HepG2 (cell line): ENCODE measurements around the gene PANK4. TPM values are rescaled to one million over a fixed set of nuclear protein-coding genes. Genes with fewer than 3 reads are reported as not detected.
A peak's percentile ranks its signal among the peaks of the same experiment; 100 is the strongest.

Experiments
- ATAC-seq: fragments of 200-7000 bp; cut with Tn5 transposase; 3 replicates; pipeline ENCODE4 v1.9.1; 2020; ENCODE audit warnings: mild to moderate bottlenecking, moderate library complexity
- BruUV-seq: library from RNA; stranded (reverse); fragments of 400-500 nt; replicated peaks from 2 replicates; lab custom pipeline; 2021; lab: Mats Ljungman, UMichigan
- CTCF ChIA-PET: fragments of 300-600 bp; formaldehyde crosslinking; extraction: SDS; loops from one replicate; lab custom pipeline; 2021; ENCODE audit warnings: low total read pairs, inconsistent platforms, low intra/inter-chr PET ratio; lab: Yijun Ruan, JAX
- POLR2A ChIA-PET: fragments of 350-600 bp; sonication (Branson Sonifier 250); formaldehyde crosslinking; loops from one replicate; lab custom pipeline; 2020; ENCODE audit warnings: antibody characterized with exemption, inconsistent platforms; lab: Yijun Ruan, JAX
- DNase-seq: peaks from one replicate; pipeline ENCODE4 v3.0.0-alpha.2; 2015; ENCODE audit warnings: low spot score
- FAIRE-seq: peaks from 3 replicates; lab custom pipeline; 2011; peaks lifted over from hg19 to GRCh38; lab: Jason Lieb, UNC
- H2AFZ ChIP-seq: one replicate; pipeline ENCODE4 v1.6.1; 2011; ENCODE audit warnings: low read length, inconsistent platforms
- H3K27ac ChIP-seq: fragments of 300-600 bp; 3 replicates; pipeline ENCODE4 v1.8.0; 2011; ENCODE audit warnings: mixed run types, mild to moderate bottlenecking, mixed read lengths, low read length, inconsistent platforms; ENCODE audit not compliant: insufficient read depth; ENCODE audit errors: extremely low read length
- H3K27me3 ChIP-seq, 2 experiments: fragments of 200-600 bp in 1 of 2; 2 replicates in 1 of 2; 3 replicates in 1 of 2; pipeline versions ENCODE4 v1.6.0 to v1.8.0; 2011; ENCODE audit warnings: low read length in 2 of 2, mild to moderate bottlenecking in 2 of 2, moderate library complexity in 2 of 2, inconsistent platforms in 1 of 2; ENCODE audit not compliant: insufficient read depth in 2 of 2, control insufficient read depth in 1 of 2
- H3K36me3 ChIP-seq, 2 experiments: fragments of 200-600 bp in 1 of 2; replicated peaks in 1 of 2; 2 replicates in 1 of 2; 3 replicates in 1 of 2; pipeline versions ENCODE4 v1.5.1 to v1.8.0; 2011; ENCODE audit warnings: low read length in 2 of 2, inconsistent platforms in 1 of 2; ENCODE audit not compliant: insufficient read depth in 2 of 2, control insufficient read depth in 1 of 2
- H3K4me1 ChIP-seq: 2 replicates; pipeline ENCODE4 v1.5.1; 2012; ENCODE audit warnings: low read length, inconsistent platforms; ENCODE audit not compliant: insufficient read depth
- H3K4me2 ChIP-seq: 2 replicates; pipeline ENCODE4 v1.6.0; 2011; ENCODE audit warnings: low read depth, low read length, inconsistent platforms
- H3K4me3 ChIP-seq, 3 experiments: fragments of 200-600 bp in 1 of 3; sonication (generic), shearing (Covaris generic) in 1 of 3; replicated peaks in 1 of 3; 2 replicates each; pipeline ENCODE4 v1.5.1; 2011 to 2016; ENCODE audit warnings: low read length in 3 of 3, inconsistent platforms in 2 of 3, low read depth in 2 of 3, mild to moderate bottlenecking in 2 of 3, control low read depth in 1 of 3, mixed read lengths in 1 of 3; ENCODE audit not compliant: insufficient read depth in 1 of 3
- H3K79me2 ChIP-seq: one replicate; pipeline ENCODE4 v1.6.1; 2011; ENCODE audit warnings: low read length, inconsistent platforms; ENCODE audit not compliant: insufficient read depth
- H3K9ac ChIP-seq: 2 replicates; pipeline ENCODE4 v1.6.0; 2011; ENCODE audit warnings: mild to moderate bottlenecking, low read depth, low read length, inconsistent platforms; ENCODE audit not compliant: insufficient read depth
- H3K9me3 ChIP-seq: 2 replicates; pipeline ENCODE4 v1.5.1; 2012; ENCODE audit warnings: mild to moderate bottlenecking, low read length
- H4K20me1 ChIP-seq: 2 replicates; pipeline ENCODE4 v1.6.0; 2011; ENCODE audit warnings: inconsistent platforms, mild to moderate bottlenecking, low read length, moderate library complexity; ENCODE audit not compliant: insufficient read depth
- ESRRA ChIP-seq: sonication (generic); formaldehyde crosslinking; IDR thresholded peaks from 2 replicates; pipeline ENCODE4 v1.5.1; 2020; ENCODE audit warnings: mild to moderate bottlenecking, low read depth, missing genetic modification reagents
- HOXD1 ChIP-seq: sonication (generic); formaldehyde crosslinking; IDR thresholded peaks from 2 replicates; pipeline ENCODE4 v1.5.0; 2020; ENCODE audit warnings: missing genetic modification reagents
- SOX13 ChIP-seq, 3 experiments: fragments of 450-650 bp in 1 of 3; sonication (generic) in 1 of 3; formaldehyde crosslinking in 1 of 3; IDR thresholded peaks in 2 of 3; conservative IDR thresholded peaks in 1 of 3; 2 replicates each; pipeline versions ENCODE4 v1.5.0 to v1.6.1; 2016 to 2020; ENCODE audit warnings: antibody characterized with exemption in 1 of 3, mild to moderate bottlenecking in 1 of 3, missing compliant biosample characterization in 1 of 3, missing genetic modification reagents in 1 of 3, moderate library complexity in 1 of 3
- ZNF235 ChIP-seq: sonication (generic); formaldehyde crosslinking; IDR thresholded peaks from 2 replicates; pipeline ENCODE4 v1.8.1; 2023; ENCODE audit warnings: mild to moderate bottlenecking, missing genetic modification reagents, borderline replicate concordance
- ZNF326 ChIP-seq: sonication (generic); formaldehyde crosslinking; IDR thresholded peaks from 2 replicates; pipeline ENCODE4 v1.4.0; 2020; ENCODE audit warnings: missing genetic modification reagents, borderline replicate concordance
- ZNF329 ChIP-seq: sonication (generic); formaldehyde crosslinking; IDR thresholded peaks from 2 replicates; pipeline ENCODE4 v1.9.0; 2021; ENCODE audit warnings: low read depth, mild to moderate bottlenecking, missing genetic modification reagents
- ZNF761 ChIP-seq: sonication (generic); formaldehyde crosslinking; conservative IDR thresholded peaks from 2 replicates; pipeline ENCODE4 v1.4.0; 2020; ENCODE audit warnings: mild to moderate bottlenecking, missing genetic modification reagents
- ZNF788 ChIP-seq: sonication (generic); formaldehyde crosslinking; IDR thresholded peaks from 2 replicates; pipeline ENCODE4 v1.5.0; 2020; ENCODE audit warnings: mild to moderate bottlenecking, missing genetic modification reagents, borderline replicate concordance
- WGBS: methylation state at CpG from one replicate; pipeline ENCODE4 v1.1.6; 2017; ENCODE audit warnings: low lambda C conversion rate; 5-methylcytosine and 5-hydroxymethylcytosine counted together
- in situ Hi-C: cut with HindIII; loops from 2 replicates; pipeline ENCODE4 v1.10.0; 2017; ENCODE audit warnings: low pct_unique_long_range_greater_than_20kb; ENCODE audit not compliant: extremely low pct_ligation_motif_present
- intact Hi-C: fragments of 100-400 bp; cut with micrococcal nuclease; formaldehyde crosslinking; loops from one replicate; pipeline ENCODE4 v1.10.0; 2022; ENCODE audit not compliant: unreplicated experiment
- polyA plus RNA-seq, 8 experiments: library from polyadenylated mRNA; depleted of rRNA in 3 of 8; stranded (reverse) in 7 of 8; unstranded in 1 of 8; fragments of >200 nt; fragmentation: Illumina TruSeq in 4 of 8; extraction: Trizol in 4 of 8; gene quantifications; 2 replicates each; pipeline versions ENCODE4 v1.2.1 to v1.2.3, GENCODE V29; 2011 to 2016; ENCODE audit warnings: low read depth in 4 of 8, missing spikeins in 1 of 8, mixed read lengths in 1 of 8; ENCODE audit not compliant: insufficient read depth in 1 of 8
- total RNA-seq, 5 experiments: library from RNA; depleted of rRNA; stranded (reverse); fragments of >200 nt; fragmentation: Illumina TruSeq; extraction: Trizol; gene quantifications; 2 replicates each; pipeline ENCODE4 v1.2.3, GENCODE V29; 2016; ENCODE audit warnings: low read depth in 1 of 5
- TF ChIP-seq, protein P1 (sequence below): sonication (generic); formaldehyde crosslinking; IDR thresholded peaks from 2 replicates; pipeline ENCODE4 v1.8.1; 2023; ENCODE audit warnings: missing genetic modification reagents, mild to moderate bottlenecking, borderline replicate concordance
- TF ChIP-seq, protein P2 (sequence below): sonication (generic); IDR thresholded peaks from 2 replicates; pipeline ENCODE4 v1.6.1; 2016; ENCODE audit warnings: low read depth, borderline replicate concordance
- TF ChIP-seq, protein P3 (sequence below): sonication (generic); formaldehyde crosslinking; IDR thresholded peaks from 2 replicates; pipeline ENCODE4 v1.5.1; 2020; ENCODE audit warnings: mild to moderate bottlenecking, missing genetic modification reagents, moderate library complexity

The PANK4 gene
- total and polyA plus RNA-seq, 2 of the 13 experiments (the other 11 are each of a cell fraction or from before 2014, with no cell fraction given), result 17.4 to 19.3 TPM

DNA sequence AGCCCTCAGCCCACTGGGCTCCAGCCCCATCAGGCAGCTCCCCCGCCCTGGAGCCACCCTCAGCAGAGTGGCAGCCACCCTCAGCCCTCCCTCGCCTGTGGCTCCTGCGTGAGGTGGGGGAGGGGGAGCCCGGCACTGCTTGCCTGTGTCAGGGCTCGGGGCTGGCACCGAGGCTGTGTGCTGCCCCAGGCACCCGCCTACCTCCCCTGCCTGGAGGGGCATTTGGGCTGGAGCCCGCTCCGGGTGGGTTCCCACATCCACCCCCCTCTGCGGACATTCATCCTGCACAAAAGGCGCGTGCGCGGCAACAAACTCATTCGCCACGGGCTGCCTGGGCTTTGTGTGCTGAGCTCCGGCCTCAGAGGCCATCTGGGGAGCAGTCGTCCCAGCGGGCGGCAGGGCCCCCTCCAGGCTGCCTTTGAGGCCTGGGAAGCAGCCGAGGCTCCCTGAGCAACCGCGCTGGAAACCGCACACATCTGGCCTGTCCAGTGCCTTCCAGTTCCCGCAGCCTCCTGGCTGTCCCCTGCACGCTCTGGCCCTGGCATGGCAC lies 17.2 kb upstream of the PANK4 start (continued):
- TF ChIP-seq HOXD1 (CRISPR knock-in tag) (no peak; the same call in 1 of the 2 replicates), ESRRA (CRISPR knock-in tag) (no peak), ZNF235 (CRISPR knock-in tag) (no peak), ZNF326 (CRISPR knock-in tag) (no peak), SOX13 (IDR thresholded peaks at IDR 0.05) (no peak), SOX13 (CRISPR knock-in tag; conservative IDR thresholded peaks at IDR 0.05 in 1 of 2, IDR thresholded peaks at IDR 0.05 in 1 of 2) (no peak), ZNF761 (CRISPR knock-in tag) (peak; percentile 68; the same call in 1 of the 2 replicates), ZNF329 (CRISPR knock-in tag) (no peak)
- TF ChIP-seq, protein P1, sequence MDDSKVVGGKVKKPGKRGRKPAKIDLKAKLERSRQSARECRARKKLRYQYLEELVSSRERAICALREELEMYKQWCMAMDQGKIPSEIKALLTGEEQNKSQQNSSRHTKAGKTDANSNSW, result no peak
- TF ChIP-seq, protein P2, sequence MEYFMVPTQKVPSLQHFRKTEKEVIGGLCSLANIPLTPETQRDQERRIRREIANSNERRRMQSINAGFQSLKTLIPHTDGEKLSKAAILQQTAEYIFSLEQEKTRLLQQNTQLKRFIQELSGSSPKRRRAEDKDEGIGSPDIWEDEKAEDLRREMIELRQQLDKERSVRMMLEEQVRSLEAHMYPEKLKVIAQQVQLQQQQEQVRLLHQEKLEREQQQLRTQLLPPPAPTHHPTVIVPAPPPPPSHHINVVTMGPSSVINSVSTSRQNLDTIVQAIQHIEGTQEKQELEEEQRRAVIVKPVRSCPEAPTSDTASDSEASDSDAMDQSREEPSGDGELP, result no peak
- TF ChIP-seq, all 625 proteins: peak for 43

DNA sequence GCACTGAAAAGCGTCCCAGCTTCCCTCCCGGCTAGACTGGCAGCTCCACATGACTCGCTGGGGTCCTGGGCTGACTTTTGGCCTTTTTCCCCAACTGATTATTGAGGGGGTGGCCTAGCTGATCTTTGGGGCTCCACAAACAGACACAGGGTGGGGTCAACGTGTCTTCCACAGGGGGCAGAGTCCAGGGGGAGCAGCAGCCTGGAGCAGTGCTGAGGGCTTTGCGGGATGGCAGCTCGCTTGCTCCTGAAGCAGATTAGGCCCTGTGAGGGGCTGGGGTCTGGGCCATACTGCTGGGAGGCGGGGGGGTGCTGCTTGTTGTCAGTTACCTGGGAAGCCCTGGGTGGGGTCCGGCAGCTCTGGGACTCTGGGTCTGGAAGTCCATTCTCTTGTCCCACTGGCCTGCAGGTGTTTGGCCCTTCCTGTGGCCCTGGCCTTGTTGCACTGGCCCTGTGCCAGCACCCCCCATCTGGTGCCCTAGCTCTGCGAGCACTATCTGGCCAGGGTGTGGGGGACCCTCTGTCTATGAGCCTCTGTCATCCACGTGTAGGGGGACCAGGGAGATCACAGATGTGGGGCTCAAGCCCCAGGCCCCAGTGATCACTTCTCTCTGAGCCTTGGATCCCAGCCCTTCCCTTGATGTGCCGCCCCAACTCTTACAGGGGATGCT lies 16.0 kb upstream of the PANK4 start:
- CTCF ChIA-PET, result no interaction called here
- intact Hi-C loops, result no loop called here
- no peak for TF ChIP-seq ZNF788
- TF ChIP-seq, protein P3, sequence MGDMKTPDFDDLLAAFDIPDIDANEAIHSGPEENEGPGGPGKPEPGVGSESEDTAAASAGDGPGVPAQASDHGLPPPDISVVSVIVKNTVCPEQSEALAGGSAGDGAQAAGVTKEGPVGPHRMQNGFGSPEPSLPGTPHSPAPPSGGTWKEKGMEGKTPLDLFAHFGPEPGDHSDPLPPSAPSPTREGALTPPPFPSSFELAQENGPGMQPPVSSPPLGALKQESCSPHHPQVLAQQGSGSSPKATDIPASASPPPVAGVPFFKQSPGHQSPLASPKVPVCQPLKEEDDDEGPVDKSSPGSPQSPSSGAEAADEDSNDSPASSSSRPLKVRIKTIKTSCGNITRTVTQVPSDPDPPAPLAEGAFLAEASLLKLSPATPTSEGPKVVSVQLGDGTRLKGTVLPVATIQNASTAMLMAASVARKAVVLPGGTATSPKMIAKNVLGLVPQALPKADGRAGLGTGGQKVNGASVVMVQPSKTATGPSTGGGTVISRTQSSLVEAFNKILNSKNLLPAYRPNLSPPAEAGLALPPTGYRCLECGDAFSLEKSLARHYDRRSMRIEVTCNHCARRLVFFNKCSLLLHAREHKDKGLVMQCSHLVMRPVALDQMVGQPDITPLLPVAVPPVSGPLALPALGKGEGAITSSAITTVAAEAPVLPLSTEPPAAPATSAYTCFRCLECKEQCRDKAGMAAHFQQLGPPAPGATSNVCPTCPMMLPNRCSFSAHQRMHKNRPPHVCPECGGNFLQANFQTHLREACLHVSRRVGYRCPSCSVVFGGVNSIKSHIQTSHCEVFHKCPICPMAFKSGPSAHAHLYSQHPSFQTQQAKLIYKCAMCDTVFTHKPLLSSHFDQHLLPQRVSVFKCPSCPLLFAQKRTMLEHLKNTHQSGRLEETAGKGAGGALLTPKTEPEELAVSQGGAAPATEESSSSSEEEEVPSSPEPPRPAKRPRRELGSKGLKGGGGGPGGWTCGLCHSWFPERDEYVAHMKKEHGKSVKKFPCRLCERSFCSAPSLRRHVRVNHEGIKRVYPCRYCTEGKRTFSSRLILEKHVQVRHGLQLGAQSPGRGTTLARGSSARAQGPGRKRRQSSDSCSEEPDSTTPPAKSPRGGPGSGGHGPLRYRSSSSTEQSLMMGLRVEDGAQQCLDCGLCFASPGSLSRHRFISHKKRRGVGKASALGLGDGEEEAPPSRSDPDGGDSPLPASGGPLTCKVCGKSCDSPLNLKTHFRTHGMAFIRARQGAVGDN (CRISPR knock-in tag), result peak; percentile 8; the same call in 1 of the 2 replicates

More for the DNA sequence above, 16.0 kb upstream of the PANK4 start:
- H4K20me1 ChIP-seq, result no peaks in the 10 kb centered on the region
- no peak overlapping the region for H2AFZ ChIP-seq
- no peak overlapping the region for H3K9ac ChIP-seq
- H3K27ac ChIP-seq, result no peak overlapping the region
- FAIRE-seq (no peak), ATAC-seq (no peak), DNase-seq (no peak)
- peaks cover 52% of the 10 kb centered on the region for H3K4me1 ChIP-seq
- in situ Hi-C loops, result no loop called here
- H3K4me3 ChIP-seq, result no peak overlapping the region; a peak in 1 of 6 replicates
- no peaks in the 10 kb centered on the region for H3K79me2 ChIP-seq
- BruUV-seq, result no TSS peak
- POLR2A ChIA-PET, result interaction anchor here (1.5 kb wide), 2 partner anchors 16 to 44 kb away, joined by 3 read pairs; partner anchors contain the start of genes PANK4 and PRXL2B
- H3K27me3 ChIP-seq, result peaks cover 4 to 6% of the 10 kb centered on the region in 2 experiments; a peak in 3 of 5 replicates
- peak overlapping the region; percentile 20; the same call in 1 of the 2 replicates for H3K4me2 ChIP-seq
- H3K9me3 ChIP-seq, result no peaks in the 10 kb centered on the region
- H3K36me3 ChIP-seq, result no peaks in the 10 kb centered on the region
- 16% methylated on average over 5 of the region's 11 CpGs for WGBS
